Colonic mucosa (tissue), 4 donors: ENCODE data around the gene DCXR. TPM values are rescaled to one million over a fixed set of nuclear protein-coding genes. Genes with fewer than 3 reads are reported as not detected.
A peak's percentile ranks its signal among the peaks of the same experiment; 100 is the strongest.

Experiments used
- DNase-seq: peaks from one replicate; pipeline ENCODE4 v3.0.0-alpha.2; 2020
- H3K27ac ChIP-seq: fragments of 200-600 bp; one replicate; pipeline ENCODE4 v1.8.0; 2021
- H3K27me3 ChIP-seq: fragments of 200-600 bp; one replicate; pipeline ENCODE4 v1.8.0; 2021
- H3K36me3 ChIP-seq: fragments of 200-600 bp; one replicate; pipeline ENCODE4 v1.8.0; 2021
- H3K4me1 ChIP-seq: fragments of 200-600 bp; one replicate; pipeline ENCODE4 v1.8.0; 2021; ENCODE audit warnings: mild to moderate bottlenecking
- H3K4me3 ChIP-seq: fragments of 200-600 bp; one replicate; pipeline ENCODE4 v1.8.0; 2021
- H3K9ac ChIP-seq, 2 donors: one replicate each; pipeline ENCODE4 v1.7.0; 2013; ENCODE audit warnings: control low read depth in 2 of 2, low read depth in 2 of 2, low read length in 2 of 2
- H3K9me3 ChIP-seq: fragments of 200-600 bp; one replicate; pipeline ENCODE4 v1.8.0; 2021
- CTCF ChIP-seq: fragments of 200-600 bp; IDR thresholded peaks from one replicate; pipeline ENCODE4 v1.8.0; 2022; ENCODE audit warnings: antibody characterized with exemption, mild to moderate bottlenecking
- intact Hi-C: fragments of 100-400 bp; cut with DNase I; formaldehyde crosslinking; loops from one replicate; pipeline ENCODE4 v1.14.1; 2022
- total RNA-seq, 2 donors: library from RNA; stranded (reverse); fragmentation: NEBNext Ultra II Directional in 1 of 2; extraction: Animal tissue kit (Norgen Biotek cat#: 25700) in 1 of 2; gene quantifications; one replicate each; pipeline ENCODE4 v1.2.1, GENCODE V29; 2021
- donor health status: healthy.
- donor health status: DM: no; HTN: no; CAD: no.
- donor health status: DM: no; HTN: no; CAD: no.

The DCXR gene
- total RNA-seq, 2 donors from 2014 or later, result 115 to 183 TPM

- H3K27me3 ChIP-seq, result no peaks in the 10 kb centered on the region
- intact Hi-C loops, result no loop called here
- H3K4me3 ChIP-seq, result no peak overlapping the region
- no peaks in the 10 kb centered on the region for H3K9me3 ChIP-seq
- H3K4me1 ChIP-seq, result no peaks in the 10 kb centered on the region
- no peak for DNase-seq
- H3K27ac ChIP-seq, result no peak overlapping the region
- TF ChIP-seq CTCF, result no peak
- peaks cover 11% of the 10 kb centered on the region for H3K36me3 ChIP-seq
- H3K9ac ChIP-seq, result no peak overlapping the region
Measured at GRCh38 chr17:82076785-82077591, 39.5 kb upstream of the DCXR start.

- no peak for TF ChIP-seq CTCF
- no peaks in the 10 kb centered on the region for H3K4me1 ChIP-seq
- H3K36me3 ChIP-seq, result peaks cover 10% of the 10 kb centered on the region
- H3K9ac ChIP-seq, result no peak overlapping the region
- intact Hi-C loops, result no loop called here
- H3K27me3 ChIP-seq, result no peaks in the 10 kb centered on the region
- DNase-seq, result no peak
- no peaks in the 10 kb centered on the region for H3K9me3 ChIP-seq
- H3K4me3 ChIP-seq, result no peak overlapping the region
- H3K27ac ChIP-seq, result no peak overlapping the region
Measured at GRCh38 chr17:82076018-82076784, 38.7 kb upstream of the DCXR start.

- H3K36me3 ChIP-seq, result no peaks in the 10 kb centered on the region
- H3K9me3 ChIP-seq, result no peaks in the 10 kb centered on the region
- no peaks in the 10 kb centered on the region for H3K4me1 ChIP-seq
- no peak overlapping the region for H3K9ac ChIP-seq
- intact Hi-C loops, result no loop called here
- H3K27me3 ChIP-seq, result no peaks in the 10 kb centered on the region
- no peak for TF ChIP-seq CTCF
- H3K27ac ChIP-seq, result peak overlapping the region; percentile 66
- no peak for DNase-seq
- no peak overlapping the region for H3K4me3 ChIP-seq
Measured at GRCh38 chr17:82073446-82073845, 35.9 kb upstream of the DCXR start.

GRCh38 chr17:82072827-82073226 is 35.3 kb upstream of the DCXR start:
- intact Hi-C loops, result no loop called here
- peak; percentile 56 for DNase-seq
- Histone ChIP-seq H3K27me3 (no peaks in the 10 kb centered on the region), H3K9ac (no peak overlapping the region), H3K4me3 (no peak overlapping the region), H3K36me3 (no peaks in the 10 kb centered on the region), H3K27ac (peak overlapping the region; percentile 66), H3K9me3 (no peaks in the 10 kb centered on the region), H3K4me1 (no peaks in the 10 kb centered on the region)
- TF ChIP-seq CTCF, result no peak

- Histone ChIP-seq H3K36me3 (no peaks in the 10 kb centered on the region), H3K4me3 (no peak overlapping the region), H3K27ac (no peak overlapping the region), H3K27me3 (no peaks in the 10 kb centered on the region), H3K9me3 (no peaks in the 10 kb centered on the region), H3K4me1 (no peaks in the 10 kb centered on the region), H3K9ac (no peak overlapping the region)
- no peak for TF ChIP-seq CTCF
- intact Hi-C loops, result no loop called here
- DNase-seq, result no peak
Measured at GRCh38 chr17:82070611-82071010, 33.1 kb upstream of the DCXR start.
